HepG2 (cell line): ENCODE results near the gene ANKS4B. TPM values are rescaled to one million over a fixed set of nuclear protein-coding genes. Genes with fewer than 3 reads are reported as not detected.
A peak's percentile ranks its signal among the peaks of the same experiment; 100 is the strongest.

Experiments
- CHD4 ChIP-seq: fragments of 200-600 bp; sonication (generic); IDR thresholded peaks from 2 replicates; pipeline ENCODE4 v1.7.0; 2017; ENCODE audit warnings: mild to moderate bottlenecking, low read length, borderline replicate concordance
- DRAP1 ChIP-seq: IDR thresholded peaks from 2 replicates; pipeline ENCODE4 v1.6.1; 2016; ENCODE audit warnings: missing genetic modification reagents, missing compliant biosample characterization
- FOXP1 ChIP-seq, 2 experiments: fragments of 450-650 bp in 1 of 2; IDR thresholded peaks; 2 replicates each; pipeline ENCODE4 v1.6.1; 2017 to 2018; ENCODE audit warnings: antibody characterized with exemption in 1 of 2
- GFI1 ChIP-seq: sonication (generic); formaldehyde crosslinking; IDR thresholded peaks from 2 replicates; pipeline ENCODE4 v1.5.0; 2020; ENCODE audit warnings: missing genetic modification reagents, mild to moderate bottlenecking, borderline replicate concordance
- GTF3A ChIP-seq: sonication (generic); formaldehyde crosslinking; conservative IDR thresholded peaks from 2 replicates; pipeline ENCODE4 v1.4.0; 2020; ENCODE audit warnings: mild to moderate bottlenecking, missing genetic modification reagents
- ISL2 ChIP-seq: sonication (generic); formaldehyde crosslinking; IDR thresholded peaks from 2 replicates; pipeline ENCODE4 v1.5.0; 2020; ENCODE audit warnings: missing genetic modification reagents
- NPAS2 ChIP-seq: sonication (generic); formaldehyde crosslinking; IDR thresholded peaks from 2 replicates; pipeline ENCODE4 v1.8.0; 2022; ENCODE audit warnings: mild to moderate bottlenecking, missing genetic modification reagents, borderline replicate concordance
- PBX3 ChIP-seq: sonication (generic); formaldehyde crosslinking; IDR thresholded peaks from 2 replicates; pipeline ENCODE4 v1.8.1; 2023; ENCODE audit warnings: missing genetic modification reagents, inconsistent platforms, borderline replicate concordance
- PCBP2 ChIP-seq: fragments of 200-400 bp; formaldehyde crosslinking; optimal IDR thresholded peaks from 2 replicates; pipeline ENCODE3; 2018; ENCODE audit warnings: low read length, low read depth; ENCODE audit not compliant: poor library complexity, severe bottlenecking
- RAD51 ChIP-seq: fragments of 450-650 bp; IDR thresholded peaks from 2 replicates; pipeline ENCODE4 v1.6.1; 2016; ENCODE audit warnings: borderline replicate concordance
- SATB2 ChIP-seq: sonication (generic); formaldehyde crosslinking; IDR thresholded peaks from 2 replicates; pipeline ENCODE4 v1.5.0; 2020; ENCODE audit warnings: missing genetic modification reagents
- TFE3 ChIP-seq: IDR thresholded peaks from 2 replicates; pipeline ENCODE4 v1.6.1; 2016
- ZNF207 ChIP-seq: fragments of 450-650 bp; IDR thresholded peaks from 2 replicates; pipeline ENCODE4 v1.6.1; 2016; ENCODE audit warnings: antibody characterized with exemption, borderline replicate concordance
- ZNF280D ChIP-seq: sonication (generic); formaldehyde crosslinking; IDR thresholded peaks from 2 replicates; pipeline ENCODE4 v1.5.1; 2020; ENCODE audit warnings: mild to moderate bottlenecking, missing genetic modification reagents
- ZNF34 ChIP-seq: sonication (generic); formaldehyde crosslinking; IDR thresholded peaks from 2 replicates; pipeline ENCODE4 v1.4.0; 2020; ENCODE audit warnings: mild to moderate bottlenecking, missing genetic modification reagents, borderline replicate concordance
- ZNF510 ChIP-seq: sonication (generic); formaldehyde crosslinking; IDR thresholded peaks from 2 replicates; pipeline ENCODE4 v1.4.0; 2020; ENCODE audit warnings: low read depth, mild to moderate bottlenecking, missing genetic modification reagents
- ZNF569 ChIP-seq: sonication (generic); formaldehyde crosslinking; IDR thresholded peaks from 2 replicates; pipeline ENCODE4 v1.5.0; 2020; ENCODE audit warnings: mild to moderate bottlenecking, missing genetic modification reagents, moderate library complexity, borderline replicate concordance
- ZNF691 ChIP-seq: sonication (generic); formaldehyde crosslinking; IDR thresholded peaks from 2 replicates; pipeline ENCODE4 v1.4.0; 2020; ENCODE audit warnings: missing genetic modification reagents, low read depth, mild to moderate bottlenecking, borderline replicate concordance
- polyA plus RNA-seq, 8 experiments: library from polyadenylated mRNA; depleted of rRNA in 3 of 8; stranded (reverse) in 7 of 8; unstranded in 1 of 8; fragments of >200 nt; fragmentation: Illumina TruSeq in 4 of 8; extraction: Trizol in 4 of 8; gene quantifications; 2 replicates each; pipeline versions ENCODE4 v1.2.1 to v1.2.3, GENCODE V29; 2011 to 2016; ENCODE audit warnings: low read depth in 4 of 8, missing spikeins in 1 of 8, mixed read lengths in 1 of 8; ENCODE audit not compliant: insufficient read depth in 1 of 8
- total RNA-seq, 5 experiments: library from RNA; depleted of rRNA; stranded (reverse); fragments of >200 nt; fragmentation: Illumina TruSeq; extraction: Trizol; gene quantifications; 2 replicates each; pipeline ENCODE4 v1.2.3, GENCODE V29; 2016; ENCODE audit warnings: low read depth in 1 of 5

The ANKS4B gene
- total and polyA plus RNA-seq, 2 of the 13 experiments (the other 11 are each of a cell fraction or from before 2014, with no cell fraction given): 6.5 to 30.0 TPM

- no peak for TF ChIP-seq PCBP2
- peak; percentile 89 for TF ChIP-seq DRAP1 (CRISPR knock-in tag)
- no peak for TF ChIP-seq SATB2 (CRISPR knock-in tag)
- peak; percentile 71; the same call in 1 of the 2 replicates for TF ChIP-seq ZNF569 (CRISPR knock-in tag)
- no peak for TF ChIP-seq RAD51
- no peak for TF ChIP-seq ZNF510 (CRISPR knock-in tag)
- TF ChIP-seq GFI1 (CRISPR knock-in tag): peak; percentile 41; the same call in 1 of the 2 replicates
- peak; percentile 83; the same call in 1 of the 2 replicates for TF ChIP-seq TFE3
- TF ChIP-seq NPAS2 (CRISPR knock-in tag): no peak
- no peak for TF ChIP-seq PBX3
- peak; percentile 99 for TF ChIP-seq ZNF280D (CRISPR knock-in tag)
- no peak for TF ChIP-seq FOXP1 (IDR thresholded peaks at IDR 0.05)
- peak; percentile 82; the same call in 1 of the 2 replicates for TF ChIP-seq FOXP1 (CRISPR knock-in tag; IDR thresholded peaks at IDR 0.05)
- TF ChIP-seq ZNF34: no peak
- peak; percentile 93 for TF ChIP-seq CHD4
- no peak for TF ChIP-seq ZNF207
- TF ChIP-seq GTF3A: no peak
- TF ChIP-seq ISL2: peak; percentile 81
- TF ChIP-seq ZNF691 (CRISPR knock-in tag): 0 out of 2 replicates have a peak, but pooled peaks have one; percentile 65
These were observed 27.6 kb downstream of the ANKS4B start (continued) for GRCh38 chr16:21260870-21261791.
